ENCODE measurements around the gene FLNB. TPM values are rescaled to one million over a fixed set of nuclear protein-coding genes. Genes with fewer than 3 reads are reported as not detected.

FLNB gene
- total and polyA plus RNA-seq, 10 of the 15 experiments (the other 5 are each of a cell fraction or from before 2014, with no cell fraction given) = 13.6 to 51.8 (median 26.4) TPM

- SMC1A ChIA-PET (ENCODE audit: uncharacterized antibody, unreplicated experiment) = interaction anchor here (1.0 to 9.6 kb wide), 9 partner anchors 16 to 180 kb away, joined by 3 to 191 read pairs (median 27); partner anchors contain the start of gene ABHD6
- H3K36me3 ChIP-seq (ENCODE audit: control insufficient read depth in 2 of 2, insufficient read depth in 2 of 2, low read length in 1 of 2) = peaks cover 1 to 6% of the 10 kb centered on the region in 2 experiments; a peak in 2 of 4 replicates
- peaks cover 19% of the 10 kb centered on the region for H3K9me3 ChIP-seq (replicated peaks; ENCODE audit: control insufficient read depth, insufficient read depth, low read length)
- H3K79me2 ChIP-seq (ENCODE audit: control insufficient read depth, insufficient read depth, low read length) = no peaks in the 10 kb centered on the region
- RAD21 ChIA-PET (ENCODE audit: unreplicated experiment) = interaction anchor here (0.6 to 6.6 kb wide), 6 partner anchors 13 to 109 kb away, joined by 3 to 141 read pairs (median 51); no protein-coding TSS in a partner anchor
- no peak overlapping the region for H3K4me3 ChIP-seq
- no TSS peak for BruUV-seq (replicated peaks)
- no peak overlapping the region for H3K4me2 ChIP-seq (ENCODE audit: control insufficient read depth, insufficient read depth)
- H4K20me1 ChIP-seq (ENCODE audit: control insufficient read depth, insufficient read depth) = no peaks in the 10 kb centered on the region
- in situ Hi-C loops (cut with MboI) = no loop called here
- FAIRE-seq (no peak), DNase-seq (ENCODE audit: low read depth, low spot score) (no peak), ATAC-seq (no peak)
- H2AFZ ChIP-seq (ENCODE audit: control insufficient read depth, low read depth, low read length) = no peak overlapping the region
- H3K4me1 ChIP-seq (ENCODE audit: control insufficient read depth, insufficient read depth, low read length) = peaks cover 3% of the 10 kb centered on the region; the same call in 1 of the 2 replicates
- POLR2A ChIA-PET = interaction anchor here (0.6 to 17.1 kb wide), 3 partner anchors 9 to 109 kb away, joined by 3 to 491 read pairs (median 4); partner anchors contain the start of gene DNASE1L3
- H3K27ac ChIP-seq (ENCODE audit: control insufficient read depth, insufficient read depth) = no peak overlapping the region
- CTCF ChIA-PET = interaction anchor here (2.4 to 25.2 kb wide), 5 partner anchors 12 to 111 kb away, joined by 9 to 655 read pairs (median 61); partner anchors contain the start of genes DNASE1L3, HTD2 and RPP14
- WGBS (ENCODE audit: insufficient coverage, insufficient replicate concordance, low lambda C conversion rate, missing lambda C conversion rate) = 58% methylated on average over 10 of the region's 10 CpGs
- no peak overlapping the region for H3K9ac ChIP-seq (ENCODE audit: control insufficient read depth, insufficient read depth, low read length)
- intact Hi-C loops (cut with micrococcal nuclease; ENCODE audit: unreplicated experiment) = no loop called here
- H3K27me3 ChIP-seq (replicated peaks in 1 of 2; ENCODE audit: control insufficient read depth in 2 of 2, insufficient read depth in 2 of 2, low read length in 1 of 2) = no peaks in the 10 kb centered on the region
- TF ChIP-seq POU2F2 (IDR thresholded peaks at IDR 0.05; ENCODE audit: borderline replicate concordance, low read depth, low read length) (no peak), RUNX3 (IDR thresholded peaks at IDR 0.05; ENCODE audit: low read length) (no peak), USF1 (IDR thresholded peaks at IDR 0.05; ENCODE audit: borderline replicate concordance, extremely low read length, insufficient read depth, low read depth, low read length) (no peak), CHD1 (IDR thresholded peaks at IDR 0.05; ENCODE audit: low read depth, low read length) (no peak), RELA (IDR thresholded peaks at IDR 0.05; ENCODE audit: borderline replicate concordance, partially characterized antibody) (no peak), ASH2L (IDR thresholded peaks at IDR 0.05; ENCODE audit: borderline replicate concordance, low read depth) (no peak), ZBTB11 (CRISPR knock-in tag; IDR thresholded peaks at IDR 0.05) (no peak), CHD4 (IDR thresholded peaks at IDR 0.05) (no peak)
- TF ChIP-seq, protein P1, sequence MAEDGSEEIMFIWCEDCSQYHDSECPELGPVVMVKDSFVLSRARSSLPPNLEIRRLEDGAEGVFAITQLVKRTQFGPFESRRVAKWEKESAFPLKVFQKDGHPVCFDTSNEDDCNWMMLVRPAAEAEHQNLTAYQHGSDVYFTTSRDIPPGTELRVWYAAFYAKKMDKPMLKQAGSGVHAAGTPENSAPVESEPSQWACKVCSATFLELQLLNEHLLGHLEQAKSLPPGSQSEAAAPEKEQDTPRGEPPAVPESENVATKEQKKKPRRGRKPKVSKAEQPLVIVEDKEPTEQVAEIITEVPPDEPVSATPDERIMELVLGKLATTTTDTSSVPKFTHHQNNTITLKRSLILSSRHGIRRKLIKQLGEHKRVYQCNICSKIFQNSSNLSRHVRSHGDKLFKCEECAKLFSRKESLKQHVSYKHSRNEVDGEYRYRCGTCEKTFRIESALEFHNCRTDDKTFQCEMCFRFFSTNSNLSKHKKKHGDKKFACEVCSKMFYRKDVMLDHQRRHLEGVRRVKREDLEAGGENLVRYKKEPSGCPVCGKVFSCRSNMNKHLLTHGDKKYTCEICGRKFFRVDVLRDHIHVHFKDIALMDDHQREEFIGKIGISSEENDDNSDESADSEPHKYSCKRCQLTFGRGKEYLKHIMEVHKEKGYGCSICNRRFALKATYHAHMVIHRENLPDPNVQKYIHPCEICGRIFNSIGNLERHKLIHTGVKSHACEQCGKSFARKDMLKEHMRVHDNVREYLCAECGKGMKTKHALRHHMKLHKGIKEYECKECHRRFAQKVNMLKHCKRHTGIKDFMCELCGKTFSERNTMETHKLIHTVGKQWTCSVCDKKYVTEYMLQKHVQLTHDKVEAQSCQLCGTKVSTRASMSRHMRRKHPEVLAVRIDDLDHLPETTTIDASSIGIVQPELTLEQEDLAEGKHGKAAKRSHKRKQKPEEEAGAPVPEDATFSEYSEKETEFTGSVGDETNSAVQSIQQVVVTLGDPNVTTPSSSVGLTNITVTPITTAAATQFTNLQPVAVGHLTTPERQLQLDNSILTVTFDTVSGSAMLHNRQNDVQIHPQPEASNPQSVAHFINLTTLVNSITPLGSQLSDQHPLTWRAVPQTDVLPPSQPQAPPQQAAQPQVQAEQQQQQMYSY (CRISPR knock-in tag; IDR thresholded peaks at IDR 0.05) = no peak
- TF ChIP-seq, protein P2, sequence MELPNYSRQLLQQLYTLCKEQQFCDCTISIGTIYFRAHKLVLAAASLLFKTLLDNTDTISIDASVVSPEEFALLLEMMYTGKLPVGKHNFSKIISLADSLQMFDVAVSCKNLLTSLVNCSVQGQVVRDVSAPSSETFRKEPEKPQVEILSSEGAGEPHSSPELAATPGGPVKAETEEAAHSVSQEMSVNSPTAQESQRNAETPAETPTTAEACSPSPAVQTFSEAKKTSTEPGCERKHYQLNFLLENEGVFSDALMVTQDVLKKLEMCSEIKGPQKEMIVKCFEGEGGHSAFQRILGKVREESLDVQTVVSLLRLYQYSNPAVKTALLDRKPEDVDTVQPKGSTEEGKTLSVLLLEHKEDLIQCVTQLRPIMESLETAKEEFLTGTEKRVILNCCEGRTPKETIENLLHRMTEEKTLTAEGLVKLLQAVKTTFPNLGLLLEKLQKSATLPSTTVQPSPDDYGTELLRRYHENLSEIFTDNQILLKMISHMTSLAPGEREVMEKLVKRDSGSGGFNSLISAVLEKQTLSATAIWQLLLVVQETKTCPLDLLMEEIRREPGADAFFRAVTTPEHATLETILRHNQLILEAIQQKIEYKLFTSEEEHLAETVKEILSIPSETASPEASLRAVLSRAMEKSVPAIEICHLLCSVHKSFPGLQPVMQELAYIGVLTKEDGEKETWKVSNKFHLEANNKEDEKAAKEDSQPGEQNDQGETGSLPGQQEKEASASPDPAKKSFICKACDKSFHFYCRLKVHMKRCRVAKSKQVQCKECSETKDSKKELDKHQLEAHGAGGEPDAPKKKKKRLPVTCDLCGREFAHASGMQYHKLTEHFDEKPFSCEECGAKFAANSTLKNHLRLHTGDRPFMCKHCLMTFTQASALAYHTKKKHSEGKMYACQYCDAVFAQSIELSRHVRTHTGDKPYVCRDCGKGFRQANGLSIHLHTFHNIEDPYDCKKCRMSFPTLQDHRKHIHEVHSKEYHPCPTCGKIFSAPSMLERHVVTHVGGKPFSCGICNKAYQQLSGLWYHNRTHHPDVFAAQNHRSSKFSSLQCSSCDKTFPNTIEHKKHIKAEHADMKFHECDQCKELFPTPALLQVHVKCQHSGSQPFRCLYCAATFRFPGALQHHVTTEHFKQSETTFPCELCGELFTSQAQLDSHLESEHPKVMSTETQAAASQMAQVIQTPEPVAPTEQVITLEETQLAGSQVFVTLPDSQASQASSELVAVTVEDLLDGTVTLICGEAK (IDR thresholded peaks at IDR 0.05; ENCODE audit: borderline replicate concordance) = no peak
Observed at GRCh38 chr3:58191361-58191991, 183.3 kb downstream of the FLNB start.

Measured in GM12878 (cell line).